UCSD-AML1 (cell line): ENCODE results near the gene ZCCHC14.
"Not testable (repeated sequence)": the region's sequence is repeated elsewhere in the genome, so short reads cannot be mapped to it uniquely, and the experiment has no call there.

Experiments used
- DNase-seq: peaks from one replicate; lab custom pipeline; 2025; ENCODE audit not compliant: unreplicated experiment; lab: John Stamatoyannopoulos, UW

Gene ZCCHC14

GRCh38 chr16:87412371-87412995 is 80.3 kb downstream of the ZCCHC14 start:
- DNase-seq: no peak

GRCh38 chr16:87411375-87412271 is 81.2 kb downstream of the ZCCHC14 start:
- DNase-seq: no peak

- no peak for DNase-seq
Measured at GRCh38 chr16:87410968-87411367, 81.9 kb downstream of the ZCCHC14 start.

- no peak for DNase-seq
Measured at GRCh38 chr16:87410530-87410929, 82.3 kb downstream of the ZCCHC14 start.

- DNase-seq: no peak
Measured at GRCh38 chr16:87409781-87410180, 83.0 kb downstream of the ZCCHC14 start.

- DNase-seq: no peak
Measured at GRCh38 chr16:87409153-87409552, 83.7 kb downstream of the ZCCHC14 start.

- peak; percentile 88 for DNase-seq
Measured at GRCh38 chr16:87407511-87408112, 85.2 kb downstream of the ZCCHC14 start.

- no peak for DNase-seq
Measured at GRCh38 chr16:87406495-87407088, 86.2 kb downstream of the ZCCHC14 start.

GRCh38 chr16:87404764-87405625 is 87.8 kb downstream of the ZCCHC14 start:
- no peak for DNase-seq

GRCh38 chr16:87395181-87395842 is 97.5 kb downstream of the ZCCHC14 start:
- DNase-seq: no peak

- DNase-seq: no peak
Measured at GRCh38 chr16:87393680-87394055, 99.2 kb downstream of the ZCCHC14 start.

GRCh38 chr16:87392821-87393679 is 99.8 kb downstream of the ZCCHC14 start:
- peak; percentile 48 for DNase-seq

GRCh38 chr16:87391950-87392820 is 100.6 kb downstream of the ZCCHC14 start, which contains the start of gene MAP1LC3B:
Gene MAP1LC3B, plus strand, starts transcription at chr16:87392336. Its CDS starts 92 bp downstream, at chr16:87392428.
- peak; percentile 99 for DNase-seq

GRCh38 chr16:87391324-87391949 is 101.4 kb downstream of the ZCCHC14 start:
- peak; percentile 65 for DNase-seq

GRCh38 chr16:87390641-87391323 is 102.0 kb downstream of the ZCCHC14 start:
- no peak for DNase-seq

GRCh38 chr16:87389914-87390313 is 102.9 kb downstream of the ZCCHC14 start:
- not testable (repeated sequence) for DNase-seq

GRCh38 chr16:87389245-87389644 is 103.6 kb downstream of the ZCCHC14 start:
- DNase-seq: no peak
